HepG2 (cell line): ENCODE data around the gene TMEM38B. TPM values are rescaled to one million over a fixed set of nuclear protein-coding genes. Genes with fewer than 3 reads are reported as not detected.
A peak's percentile ranks its signal among the peaks of the same experiment; 100 is the strongest.

Source experiments
- ATM ChIP-seq: fragments of 450-650 bp; IDR thresholded peaks from 2 replicates; pipeline ENCODE4 v1.7.1; 2017; ENCODE audit warnings: mild to moderate bottlenecking, borderline replicate concordance
- BORCS8-MEF2B ChIP-seq: sonication (generic); formaldehyde crosslinking; IDR thresholded peaks from 2 replicates; pipeline ENCODE4 v1.8.0; 2022; ENCODE audit warnings: mild to moderate bottlenecking, missing genetic modification reagents
- ELF3 ChIP-seq: IDR thresholded peaks from 2 replicates; pipeline ENCODE4 v1.6.1; 2016; ENCODE audit warnings: missing genetic modification reagents, missing compliant biosample characterization
- ERF ChIP-seq: IDR thresholded peaks from 2 replicates; pipeline ENCODE4 v1.6.1; 2018; ENCODE audit warnings: missing biosample characterization, missing genetic modification reagents
- HNRNPH1 ChIP-seq: fragments of 200-400 bp; formaldehyde crosslinking; optimal IDR thresholded peaks from 2 replicates; pipeline ENCODE3; 2017; ENCODE audit warnings: mild to moderate bottlenecking, low read depth, low read length
- MTF2 ChIP-seq: sonication (generic); formaldehyde crosslinking; IDR thresholded peaks from 2 replicates; pipeline ENCODE4 v1.5.0; 2020; ENCODE audit warnings: missing genetic modification reagents, borderline replicate concordance
- PBX3 ChIP-seq: sonication (generic); formaldehyde crosslinking; IDR thresholded peaks from 2 replicates; pipeline ENCODE4 v1.8.1; 2023; ENCODE audit warnings: missing genetic modification reagents, inconsistent platforms, borderline replicate concordance
- PRMT3 ChIP-seq: sonication (generic); formaldehyde crosslinking; IDR thresholded peaks from 2 replicates; pipeline ENCODE4 v1.8.1; 2022; ENCODE audit warnings: low read depth, mild to moderate bottlenecking, moderate library complexity, missing genetic modification reagents, borderline replicate concordance
- SATB2 ChIP-seq: sonication (generic); formaldehyde crosslinking; IDR thresholded peaks from 2 replicates; pipeline ENCODE4 v1.5.0; 2020; ENCODE audit warnings: missing genetic modification reagents
- SIX4 ChIP-seq: sonication (generic); formaldehyde crosslinking; IDR thresholded peaks from 2 replicates; pipeline ENCODE4 v1.4.0; 2020; ENCODE audit warnings: missing genetic modification reagents
- STAG1 ChIP-seq: sonication (generic); formaldehyde crosslinking; IDR thresholded peaks from 2 replicates; pipeline ENCODE4 v1.4.0; 2020; ENCODE audit warnings: missing genetic modification reagents
- STAT5B ChIP-seq: sonication (generic); formaldehyde crosslinking; IDR thresholded peaks from 2 replicates; pipeline ENCODE4 v1.4.0; 2020; ENCODE audit warnings: missing genetic modification reagents
- THAP11 ChIP-seq: IDR thresholded peaks from 2 replicates; pipeline ENCODE4 v1.6.1; 2016; ENCODE audit warnings: missing biosample characterization, missing genetic modification reagents
- ZIK1 ChIP-seq: sonication (generic); formaldehyde crosslinking; IDR thresholded peaks from 2 replicates; pipeline ENCODE4 v1.5.0; 2020; ENCODE audit warnings: mild to moderate bottlenecking, low read depth, missing genetic modification reagents, borderline replicate concordance
- ZMYM2 ChIP-seq: sonication (generic); formaldehyde crosslinking; IDR thresholded peaks from 2 replicates; pipeline ENCODE4 v1.8.0; 2022; ENCODE audit warnings: mild to moderate bottlenecking, missing genetic modification reagents
- ZNF30 ChIP-seq: sonication (generic); formaldehyde crosslinking; IDR thresholded peaks from 2 replicates; pipeline ENCODE4 v1.5.0; 2020; ENCODE audit warnings: mild to moderate bottlenecking, missing genetic modification reagents
- ZNF503 ChIP-seq: sonication (generic); formaldehyde crosslinking; IDR thresholded peaks from 2 replicates; pipeline ENCODE4 v1.4.0; 2020; ENCODE audit warnings: missing genetic modification reagents
- ZNF556 ChIP-seq: sonication (generic); formaldehyde crosslinking; IDR thresholded peaks from 2 replicates; pipeline ENCODE4 v1.4.0; 2020; ENCODE audit warnings: mild to moderate bottlenecking, missing genetic modification reagents, borderline replicate concordance
- ZNF777 ChIP-seq: sonication (generic); formaldehyde crosslinking; IDR thresholded peaks from 2 replicates; pipeline ENCODE4 v1.4.0; 2020; ENCODE audit warnings: missing genetic modification reagents
- ZNF878 ChIP-seq: sonication (generic); formaldehyde crosslinking; IDR thresholded peaks from 2 replicates; pipeline ENCODE4 v1.8.1; 2023; ENCODE audit warnings: mild to moderate bottlenecking, missing genetic modification reagents, moderate library complexity
- ZNF883 ChIP-seq: sonication (generic); formaldehyde crosslinking; IDR thresholded peaks from 2 replicates; pipeline ENCODE4 v1.5.1; 2020; ENCODE audit warnings: mild to moderate bottlenecking, missing genetic modification reagents; ENCODE audit errors: not compliant biosample characterization
- polyA plus RNA-seq, 8 experiments: library from polyadenylated mRNA; depleted of rRNA in 3 of 8; stranded (reverse) in 7 of 8; unstranded in 1 of 8; fragments of >200 nt; fragmentation: Illumina TruSeq in 4 of 8; extraction: Trizol in 4 of 8; gene quantifications; 2 replicates each; pipeline versions ENCODE4 v1.2.1 to v1.2.3, GENCODE V29; 2011 to 2016; ENCODE audit warnings: low read depth in 4 of 8, missing spikeins in 1 of 8, mixed read lengths in 1 of 8; ENCODE audit not compliant: insufficient read depth in 1 of 8
- total RNA-seq, 5 experiments: library from RNA; depleted of rRNA; stranded (reverse); fragments of >200 nt; fragmentation: Illumina TruSeq; extraction: Trizol; gene quantifications; 2 replicates each; pipeline ENCODE4 v1.2.3, GENCODE V29; 2016; ENCODE audit warnings: low read depth in 1 of 5
- TF ChIP-seq, protein P1 (sequence below): IDR thresholded peaks from 2 replicates; pipeline ENCODE4 v1.6.1; 2012; ENCODE audit warnings: inconsistent platforms
- TF ChIP-seq, protein P2 (sequence below): sonication (generic); formaldehyde crosslinking; IDR thresholded peaks from 2 replicates; pipeline ENCODE4 v1.8.0; 2022; ENCODE audit warnings: mild to moderate bottlenecking, missing genetic modification reagents, moderate library complexity
- TF ChIP-seq, protein P3 (sequence below): sonication (generic); formaldehyde crosslinking; IDR thresholded peaks from 2 replicates; pipeline ENCODE4 v1.8.0; 2022; ENCODE audit warnings: mild to moderate bottlenecking, missing genetic modification reagents; ENCODE audit not compliant: insufficient replicate concordance

Gene TMEM38B
- total and polyA plus RNA-seq, 2 of the 13 experiments (the other 11 are each of a cell fraction or from before 2014, with no cell fraction given) = 13.4 to 32.4 TPM

- TF ChIP-seq ZNF503 = no peak
- TF ChIP-seq, protein P1, sequence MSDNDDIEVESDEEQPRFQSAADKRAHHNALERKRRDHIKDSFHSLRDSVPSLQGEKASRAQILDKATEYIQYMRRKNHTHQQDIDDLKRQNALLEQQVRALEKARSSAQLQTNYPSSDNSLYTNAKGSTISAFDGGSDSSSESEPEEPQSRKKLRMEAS = peak; percentile 86
- peak; percentile 72 for TF ChIP-seq STAG1 (CRISPR knock-in tag)
- 0 out of 2 replicates have a peak, but pooled peaks have one; percentile 54 for TF ChIP-seq ZNF30 (CRISPR knock-in tag)
- TF ChIP-seq HNRNPH1 = no peak
- TF ChIP-seq, protein P2, sequence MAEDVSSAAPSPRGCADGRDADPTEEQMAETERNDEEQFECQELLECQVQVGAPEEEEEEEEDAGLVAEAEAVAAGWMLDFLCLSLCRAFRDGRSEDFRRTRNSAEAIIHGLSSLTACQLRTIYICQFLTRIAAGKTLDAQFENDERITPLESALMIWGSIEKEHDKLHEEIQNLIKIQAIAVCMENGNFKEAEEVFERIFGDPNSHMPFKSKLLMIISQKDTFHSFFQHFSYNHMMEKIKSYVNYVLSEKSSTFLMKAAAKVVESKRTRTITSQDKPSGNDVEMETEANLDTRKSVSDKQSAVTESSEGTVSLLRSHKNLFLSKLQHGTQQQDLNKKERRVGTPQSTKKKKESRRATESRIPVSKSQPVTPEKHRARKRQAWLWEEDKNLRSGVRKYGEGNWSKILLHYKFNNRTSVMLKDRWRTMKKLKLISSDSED = 0 out of 2 replicates have a peak, but pooled peaks have one; percentile 11
- TF ChIP-seq ATM = no peak
- TF ChIP-seq SIX4 (CRISPR knock-in tag) = no peak
- peak; percentile 67 for TF ChIP-seq ERF (CRISPR knock-in tag)
- peak; percentile 43; the same call in 1 of the 2 replicates for TF ChIP-seq ELF3 (CRISPR knock-in tag)
- 0 out of 2 replicates have a peak, but pooled peaks have one; percentile 63 for TF ChIP-seq PRMT3 (CRISPR knock-in tag)
- peak; percentile 70 for TF ChIP-seq BORCS8-MEF2B (CRISPR knock-in tag)
- 0 out of 2 replicates have a peak, but pooled peaks have one; percentile 20 for TF ChIP-seq THAP11 (CRISPR knock-in tag)
- peak; percentile 61; the same call in 1 of the 2 replicates for TF ChIP-seq MTF2
- TF ChIP-seq SATB2 (CRISPR knock-in tag) = peak; percentile 52; the same call in 1 of the 2 replicates
- TF ChIP-seq ZIK1 = peak; percentile 30; the same call in 1 of the 2 replicates
- peak; percentile 61 for TF ChIP-seq ZNF883 (CRISPR knock-in tag)
- no peak for TF ChIP-seq STAT5B
- peak; percentile 83 for TF ChIP-seq ZNF777
- TF ChIP-seq ZNF878 (CRISPR knock-in tag) = no peak
- TF ChIP-seq, protein P3, sequence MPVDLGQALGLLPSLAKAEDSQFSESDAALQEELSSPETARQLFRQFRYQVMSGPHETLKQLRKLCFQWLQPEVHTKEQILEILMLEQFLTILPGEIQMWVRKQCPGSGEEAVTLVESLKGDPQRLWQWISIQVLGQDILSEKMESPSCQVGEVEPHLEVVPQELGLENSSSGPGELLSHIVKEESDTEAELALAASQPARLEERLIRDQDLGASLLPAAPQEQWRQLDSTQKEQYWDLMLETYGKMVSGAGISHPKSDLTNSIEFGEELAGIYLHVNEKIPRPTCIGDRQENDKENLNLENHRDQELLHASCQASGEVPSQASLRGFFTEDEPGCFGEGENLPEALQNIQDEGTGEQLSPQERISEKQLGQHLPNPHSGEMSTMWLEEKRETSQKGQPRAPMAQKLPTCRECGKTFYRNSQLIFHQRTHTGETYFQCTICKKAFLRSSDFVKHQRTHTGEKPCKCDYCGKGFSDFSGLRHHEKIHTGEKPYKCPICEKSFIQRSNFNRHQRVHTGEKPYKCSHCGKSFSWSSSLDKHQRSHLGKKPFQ (CRISPR knock-in tag) = no peak
- 0 out of 2 replicates have a peak, but pooled peaks have one; percentile 49 for TF ChIP-seq ZNF556 (CRISPR knock-in tag)
- TF ChIP-seq ZMYM2 (CRISPR knock-in tag) = peak; percentile 39; the same call in 1 of the 2 replicates
- no peak for TF ChIP-seq PBX3 (CRISPR knock-in tag)
These were observed 38.0 kb upstream of the TMEM38B start (continued) for GRCh38 chr9:105656131-105656921.
